Activated B cell treated with CpG ODN at 0.5 μM for 24 hours (primary cell): ENCODE data around the gene KLF11. TPM values are rescaled to one million over a fixed set of nuclear protein-coding genes. Genes with fewer than 3 reads are reported as not detected.
"Not testable (repeated sequence)": the region's sequence is repeated elsewhere in the genome, so short reads cannot be mapped to it uniquely, and the experiment has no call there.

ENCODE experiments used
- ATAC-seq: fragments of 200-7000 bp; cut with Tn5 transposase; one replicate; pipeline ENCODE4 v1.10.0; 2021; ENCODE audit warnings: low read depth, mild to moderate bottlenecking, moderate library complexity
- CTCF ChIA-PET: fragments of 350-600 bp; sonication (Branson Sonifier 250); formaldehyde crosslinking; loops from one replicate; lab custom pipeline; 2021; ENCODE audit warnings: antibody characterized with exemption; lab: Charles Lee
- POLR2A ChIA-PET: fragments of 350-600 bp; sonication (Branson Sonifier 250); formaldehyde crosslinking; loops from one replicate; lab custom pipeline; 2021; ENCODE audit warnings: antibody characterized with exemption; lab: Charles Lee
- DNase-seq: peaks from one replicate; pipeline ENCODE4 v3.0.0; 2022
- H3K27ac Mint-ChIP-seq: one replicate; pipeline ENCODE4 v1.8.0; 2020; ENCODE audit warnings: mixed read lengths
- H3K27me3 Mint-ChIP-seq: one replicate; pipeline ENCODE4 v1.8.0; 2021; ENCODE audit warnings: mixed read lengths
- H3K36me3 Mint-ChIP-seq: one replicate; pipeline ENCODE4 v1.8.0; 2021; ENCODE audit warnings: low read depth, mixed read lengths
- H3K4me1 Mint-ChIP-seq: one replicate; pipeline ENCODE4 v1.8.0; 2021; ENCODE audit warnings: mixed read lengths
- H3K4me3 Mint-ChIP-seq: one replicate; pipeline ENCODE4 v1.8.0; 2020; ENCODE audit warnings: mild to moderate bottlenecking, mixed read lengths
- H3K9me3 Mint-ChIP-seq: one replicate; pipeline ENCODE4 v1.8.0; 2020; ENCODE audit warnings: mixed read lengths
- intact Hi-C: fragments of 100-400 bp; cut with micrococcal nuclease; formaldehyde crosslinking; loops from one replicate; pipeline ENCODE4 v1.15.1; 2024
- total RNA-seq: library from RNA; stranded (reverse); gene quantifications from 2 replicates; pipeline ENCODE4 v1.2.3, GENCODE V29; 2022
- TF ChIP-seq, protein P1 (sequence below): fragments of 200-600 bp; IDR thresholded peaks from one replicate; pipeline ENCODE4 v1.8.0; 2022; ENCODE audit warnings: antibody characterized with exemption, mild to moderate bottlenecking

The KLF11 gene
- total RNA-seq, 1 donor from 2014 or later: 10.2 TPM

- Mint-ChIP-seq H3K9me3 (no peaks in the 10 kb centered on the region), H3K27me3 (no peaks in the 10 kb centered on the region), H3K4me1 (no peaks in the 10 kb centered on the region), H3K27ac (no peak overlapping the region), H3K4me3 (no peak overlapping the region), H3K36me3 (no peaks in the 10 kb centered on the region)
- TF ChIP-seq, protein P1, sequence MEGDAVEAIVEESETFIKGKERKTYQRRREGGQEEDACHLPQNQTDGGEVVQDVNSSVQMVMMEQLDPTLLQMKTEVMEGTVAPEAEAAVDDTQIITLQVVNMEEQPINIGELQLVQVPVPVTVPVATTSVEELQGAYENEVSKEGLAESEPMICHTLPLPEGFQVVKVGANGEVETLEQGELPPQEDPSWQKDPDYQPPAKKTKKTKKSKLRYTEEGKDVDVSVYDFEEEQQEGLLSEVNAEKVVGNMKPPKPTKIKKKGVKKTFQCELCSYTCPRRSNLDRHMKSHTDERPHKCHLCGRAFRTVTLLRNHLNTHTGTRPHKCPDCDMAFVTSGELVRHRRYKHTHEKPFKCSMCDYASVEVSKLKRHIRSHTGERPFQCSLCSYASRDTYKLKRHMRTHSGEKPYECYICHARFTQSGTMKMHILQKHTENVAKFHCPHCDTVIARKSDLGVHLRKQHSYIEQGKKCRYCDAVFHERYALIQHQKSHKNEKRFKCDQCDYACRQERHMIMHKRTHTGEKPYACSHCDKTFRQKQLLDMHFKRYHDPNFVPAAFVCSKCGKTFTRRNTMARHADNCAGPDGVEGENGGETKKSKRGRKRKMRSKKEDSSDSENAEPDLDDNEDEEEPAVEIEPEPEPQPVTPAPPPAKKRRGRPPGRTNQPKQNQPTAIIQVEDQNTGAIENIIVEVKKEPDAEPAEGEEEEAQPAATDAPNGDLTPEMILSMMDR: no peak
- ATAC-seq (no peak), DNase-seq (no peak)
- ChIA-PET POLR2A (no interaction called here), CTCF (interaction anchor here (1.3 kb wide), 1 partner anchor 16 kb away, joined by 3 read pairs; no protein-coding TSS in a partner anchor)
- intact Hi-C loops: no loop called here
These were observed 34.0 kb upstream of the KLF11 start for GRCh38 chr2:10009271-10009810.

- no peak for DNase-seq
- H3K4me3 Mint-ChIP-seq: no peak overlapping the region
- ChIA-PET POLR2A (no interaction called here), CTCF (interaction anchor here (1.3 kb wide), 1 partner anchor 17 kb away, joined by 3 read pairs; no protein-coding TSS in a partner anchor)
- no peaks in the 10 kb centered on the region for H3K36me3 Mint-ChIP-seq
- TF ChIP-seq, protein P1: no peak
- H3K9me3 Mint-ChIP-seq: no peaks in the 10 kb centered on the region
- no peak overlapping the region for H3K27ac Mint-ChIP-seq
- no peaks in the 10 kb centered on the region for H3K27me3 Mint-ChIP-seq
- no peak for ATAC-seq
- no peaks in the 10 kb centered on the region for H3K4me1 Mint-ChIP-seq
- intact Hi-C loops: no loop called here
These were observed 33.3 kb upstream of the KLF11 start for GRCh38 chr2:10009811-10010781.

GRCh38 chr2:10010861-10011605 lies 32.3 kb upstream of the KLF11 start:
- H3K27ac Mint-ChIP-seq, intact Hi-C loops: not testable (repeated sequence)

DNA sequence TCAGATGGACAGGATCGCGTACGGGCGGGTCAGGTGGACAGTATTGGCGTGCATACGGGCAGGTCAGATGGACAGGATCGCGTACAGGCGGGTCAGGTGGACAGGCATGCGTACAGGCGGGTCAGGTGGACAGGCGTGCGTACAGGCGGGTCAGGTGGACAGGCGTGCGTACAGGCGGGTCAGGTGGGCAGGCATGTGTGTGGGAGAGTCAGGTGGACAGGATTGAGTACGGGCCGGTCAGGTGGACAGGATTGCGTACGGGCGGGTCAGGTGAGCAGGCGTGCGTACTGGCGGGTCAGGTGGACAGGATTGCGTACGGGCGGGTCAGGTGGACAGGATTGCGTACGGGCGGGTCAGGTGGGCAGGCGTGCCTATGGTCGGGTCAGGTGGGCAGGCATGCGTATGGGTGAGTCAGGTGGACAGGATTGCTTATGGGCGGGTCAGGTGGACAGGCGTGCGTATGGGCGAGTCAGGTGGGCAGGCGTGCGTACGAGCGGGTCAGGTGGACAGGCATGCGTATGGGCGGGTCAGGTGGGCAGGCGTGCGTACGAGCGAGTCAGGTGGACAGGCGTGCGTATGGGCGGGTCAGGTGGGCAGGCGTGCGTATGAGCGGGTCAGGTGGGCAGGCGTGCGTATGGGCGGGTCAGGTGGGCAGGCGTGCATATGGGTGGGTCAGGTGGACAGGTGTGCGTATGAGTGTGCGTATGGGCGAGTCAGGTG lies 31.6 kb upstream of the KLF11 start:
- H3K36me3 Mint-ChIP-seq, H3K4me3 Mint-ChIP-seq, H3K27ac Mint-ChIP-seq, DNase-seq, H3K27me3 Mint-ChIP-seq, ATAC-seq, intact Hi-C loops, H3K9me3 Mint-ChIP-seq, POLR2A ChIA-PET, CTCF ChIA-PET, H3K4me1 Mint-ChIP-seq: not testable (repeated sequence)

More at GRCh38 chr2:10010861-10011605, 32.3 kb upstream of the KLF11 start:
- CTCF ChIA-PET, POLR2A ChIA-PET, H3K9me3 Mint-ChIP-seq, H3K4me1 Mint-ChIP-seq, H3K4me3 Mint-ChIP-seq, DNase-seq, ATAC-seq, H3K27me3 Mint-ChIP-seq, H3K36me3 Mint-ChIP-seq: not testable (repeated sequence)

DNA sequence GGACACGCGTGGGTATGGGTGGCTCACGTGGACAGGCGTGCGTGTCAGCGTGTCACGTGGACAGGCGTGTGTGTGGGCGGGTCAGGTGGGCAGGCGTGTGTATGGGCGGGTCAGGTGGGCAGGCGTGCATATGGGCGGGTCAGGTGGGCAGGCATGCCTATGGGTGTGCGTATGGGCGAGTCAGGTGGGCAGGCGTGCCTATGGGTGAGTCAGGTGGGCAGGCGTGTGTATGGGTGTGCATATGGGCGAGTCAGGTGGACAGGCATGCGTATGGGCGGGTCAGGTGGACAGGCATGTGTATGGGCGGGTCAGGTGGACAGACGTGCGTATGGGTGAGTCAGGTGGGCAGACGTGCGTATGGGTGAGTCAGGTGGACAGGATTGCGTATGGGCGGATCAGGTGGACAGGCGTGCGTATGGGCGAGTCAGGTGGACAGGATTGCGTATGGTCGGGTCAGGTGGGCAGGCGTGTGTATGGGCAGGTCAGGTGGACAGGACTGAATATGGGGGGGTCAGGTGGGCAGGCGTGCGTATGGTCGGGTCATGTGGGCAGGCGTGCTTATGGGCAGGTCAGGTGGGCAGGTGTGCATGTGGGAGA lies 30.9 kb upstream of the KLF11 start:
- POLR2A ChIA-PET, H3K27ac Mint-ChIP-seq, ATAC-seq, CTCF ChIA-PET, DNase-seq, H3K9me3 Mint-ChIP-seq, H3K27me3 Mint-ChIP-seq, H3K4me3 Mint-ChIP-seq, intact Hi-C loops, H3K4me1 Mint-ChIP-seq, H3K36me3 Mint-ChIP-seq: not testable (repeated sequence)

- TF ChIP-seq, protein P1: no peak
- no peaks in the 10 kb centered on the region for H3K36me3 Mint-ChIP-seq
- DNase-seq (no peak), ATAC-seq (no peak)
- H3K4me3 Mint-ChIP-seq: no peak overlapping the region
- intact Hi-C loops: no loop called here
- ChIA-PET CTCF (no interaction called here), POLR2A (no interaction called here)
- peaks cover 10% of the 10 kb centered on the region for H3K27me3 Mint-ChIP-seq
- H3K9me3 Mint-ChIP-seq: peaks cover 3% of the 10 kb centered on the region
- no peaks in the 10 kb centered on the region for H3K4me1 Mint-ChIP-seq
- H3K27ac Mint-ChIP-seq: no peak overlapping the region
These were observed 30.3 kb upstream of the KLF11 start for GRCh38 chr2:10012963-10013461.

DNA sequence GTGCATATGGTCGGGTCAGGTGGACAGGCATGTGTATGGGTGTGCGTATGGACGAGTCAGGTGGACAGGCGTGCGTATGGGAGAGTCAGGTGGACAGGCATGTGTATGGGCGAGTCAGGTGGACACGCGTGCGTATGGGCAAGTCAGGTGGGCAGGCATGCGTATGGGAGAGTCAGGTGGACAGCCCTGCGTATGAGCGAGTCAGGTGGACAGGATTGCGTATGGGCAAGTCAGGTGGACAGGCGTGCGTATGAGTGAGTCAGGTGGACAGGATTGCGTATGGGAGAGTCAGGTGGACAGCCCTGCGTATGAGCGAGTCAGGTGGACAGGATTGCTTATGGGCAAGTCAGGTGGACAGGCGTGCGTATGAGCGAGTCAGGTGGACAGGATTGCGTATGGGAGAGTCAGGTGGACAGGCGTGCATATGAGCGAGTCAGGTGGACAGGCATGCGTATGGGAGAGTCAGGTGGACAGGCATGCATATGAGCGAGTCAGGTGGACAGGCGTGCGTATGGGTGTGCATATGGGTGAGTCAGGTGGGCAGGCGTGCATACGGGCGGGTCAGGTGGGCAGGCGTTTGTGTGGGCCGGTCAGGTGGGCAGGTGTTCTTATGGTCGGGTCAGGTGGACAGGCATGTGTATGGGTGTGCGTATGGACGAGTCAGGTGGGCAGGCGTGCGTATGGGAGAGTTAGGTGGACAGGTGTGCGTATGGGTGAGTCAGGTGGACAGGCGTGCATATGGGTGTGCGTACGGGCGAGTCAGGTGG lies 29.5 kb upstream of the KLF11 start:
- DNase-seq, CTCF ChIA-PET, intact Hi-C loops, H3K9me3 Mint-ChIP-seq, POLR2A ChIA-PET, H3K4me1 Mint-ChIP-seq, H3K36me3 Mint-ChIP-seq, ATAC-seq, H3K27ac Mint-ChIP-seq, H3K4me3 Mint-ChIP-seq: not testable (repeated sequence)
- peaks cover 10% of the 10 kb centered on the region for H3K27me3 Mint-ChIP-seq
